ENCODE results near the gene RAD51C.
"Not testable (repeated sequence)": the region's sequence is repeated elsewhere in the genome, so short reads cannot be mapped to it uniquely, and the experiment has no call there.

Gene RAD51C

GRCh38 chr17:58692239-58693055, at the start of gene RAD51C:
Gene RAD51C, plus strand, starts transcription at chr17:58692602. Its CDS starts 42 bp downstream, at chr17:58692644.
- peak; percentile 86 for DNase-seq (ENCODE audit: low read depth)

- DNase-seq (ENCODE audit: low read depth): peak; percentile 91
Measured at GRCh38 chr17:58643147-58643546, 49.3 kb upstream of the RAD51C start.

GRCh38 chr17:58648236-58648635, 44.2 kb upstream of the RAD51C start:
- no peak for DNase-seq (ENCODE audit: low read depth)

GRCh38 chr17:58657962-58658803, 34.2 kb upstream of the RAD51C start:
- not testable (repeated sequence) for DNase-seq (ENCODE audit: low read depth)

GRCh38 chr17:58658804-58659713, 33.3 kb upstream of the RAD51C start:
- DNase-seq (ENCODE audit: low read depth): peak; percentile 99

- DNase-seq (ENCODE audit: low read depth): not testable (repeated sequence)
Measured at GRCh38 chr17:58659714-58660084, 32.7 kb upstream of the RAD51C start.

- DNase-seq (ENCODE audit: low read depth): no peak
Measured at GRCh38 chr17:58660621-58661020, 31.8 kb upstream of the RAD51C start.

- no peak for DNase-seq (ENCODE audit: low read depth)
Measured at GRCh38 chr17:58661499-58661898, 30.9 kb upstream of the RAD51C start.

GRCh38 chr17:58664302-58664701, 28.1 kb upstream of the RAD51C start:
- no peak for DNase-seq (ENCODE audit: low read depth)

- no peak for DNase-seq (ENCODE audit: low read depth)
Measured at GRCh38 chr17:58665946-58666857, 26.2 kb upstream of the RAD51C start.

- DNase-seq (ENCODE audit: low read depth): peak; percentile 70
Measured at GRCh38 chr17:58666858-58667267, 25.5 kb upstream of the RAD51C start.

GRCh38 chr17:58667934-58668597, 24.3 kb upstream of the RAD51C start:
- DNase-seq (ENCODE audit: low read depth): no peak

GRCh38 chr17:58668598-58668935, 23.8 kb upstream of the RAD51C start:
- no peak for DNase-seq (ENCODE audit: low read depth)

- no peak for DNase-seq (ENCODE audit: low read depth)
Measured at GRCh38 chr17:58669853-58670252, 22.5 kb upstream of the RAD51C start.

GRCh38 chr17:58671969-58672368, 20.4 kb upstream of the RAD51C start:
- no peak for DNase-seq (ENCODE audit: low read depth)

- DNase-seq (ENCODE audit: low read depth): peak; percentile 50
Measured at GRCh38 chr17:58677194-58677880, 15.1 kb upstream of the RAD51C start.

GRCh38 chr17:58678287-58678686, 14.1 kb upstream of the RAD51C start:
- not testable (repeated sequence) for DNase-seq (ENCODE audit: low read depth)

- peak; percentile 60 for DNase-seq (ENCODE audit: low read depth)
Measured at GRCh38 chr17:58679263-58680037, 13.0 kb upstream of the RAD51C start.

- DNase-seq (ENCODE audit: low read depth): no peak
Measured at GRCh38 chr17:58680038-58680369, 12.4 kb upstream of the RAD51C start.
